SK-N-DZ (cell line): ENCODE results near the gene BHLHE40.

Source experiments
- DNase-seq: peaks from one replicate; pipeline ENCODE4 v3.0.0-alpha.2; 2015; ENCODE audit warnings: low spot score

Gene BHLHE40

GRCh38 chr3:5001135-5001534 is 21.9 kb downstream of the BHLHE40 start:
- DNase-seq: no peak

GRCh38 chr3:5001805-5002173 is 22.6 kb downstream of the BHLHE40 start:
- DNase-seq: no peak

- DNase-seq: peak; percentile 61
These were observed 23.1 kb downstream of the BHLHE40 start for GRCh38 chr3:5002174-5002870.

DNA sequence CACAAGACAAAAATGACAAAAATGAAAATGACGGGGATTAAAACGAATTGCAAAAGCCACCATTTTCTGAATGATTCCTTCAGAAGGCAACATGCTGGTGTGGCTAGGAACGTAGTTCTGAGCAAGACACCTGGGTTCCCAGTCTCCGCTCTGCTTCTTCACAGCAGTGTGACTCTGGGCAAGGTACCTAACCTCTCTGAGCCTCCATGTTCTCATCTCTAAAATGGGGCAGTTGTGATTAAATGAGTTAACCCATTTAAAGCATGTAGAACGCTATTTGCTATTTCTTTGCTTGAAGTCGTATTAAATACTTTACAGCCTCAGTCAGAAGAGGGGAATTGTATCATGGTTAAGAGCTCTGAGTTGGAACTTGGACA is 23.6 kb downstream of the BHLHE40 start:
- DNase-seq: no peak

DNA sequence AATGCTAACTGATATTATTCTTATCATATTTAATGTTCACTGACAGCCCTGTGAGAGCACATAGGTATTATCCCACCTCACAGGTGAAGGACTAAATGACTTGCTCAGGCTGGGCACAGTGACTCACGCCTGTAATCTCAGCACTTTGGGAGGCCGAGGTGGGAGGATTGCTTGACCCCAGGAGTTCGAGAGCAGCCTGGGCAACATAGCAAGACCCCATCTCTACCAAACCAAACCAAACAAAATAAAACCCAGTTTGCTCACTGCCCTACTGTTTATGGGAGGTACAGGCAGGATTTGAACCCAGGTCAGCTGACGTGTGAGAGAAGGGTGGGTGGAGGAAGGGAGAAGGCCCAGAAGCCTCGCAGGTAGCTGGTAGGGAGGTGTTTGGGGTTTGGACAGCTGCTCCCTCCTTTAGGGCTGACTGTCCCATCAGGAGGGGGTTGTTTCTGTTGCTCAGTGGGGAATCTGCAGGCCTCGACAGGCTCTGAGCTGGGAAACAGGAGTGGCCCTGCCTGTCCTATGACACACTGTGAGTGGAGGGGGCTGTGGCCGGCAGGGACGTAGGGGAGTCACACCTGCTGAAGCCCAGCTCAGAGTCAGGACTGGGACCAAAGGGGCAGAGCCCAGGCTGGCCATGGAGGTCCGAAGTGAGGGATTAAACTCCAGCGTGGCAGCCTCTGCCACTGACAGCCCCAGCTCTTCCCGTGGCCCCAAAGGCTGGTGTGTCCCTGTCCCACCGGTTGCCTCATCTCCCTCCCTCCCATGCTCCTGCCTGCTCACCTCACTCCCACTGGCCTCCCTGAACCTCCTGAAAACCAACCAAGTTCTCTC is 25.3 kb downstream of the BHLHE40 start:
- DNase-seq: no peak

DNA sequence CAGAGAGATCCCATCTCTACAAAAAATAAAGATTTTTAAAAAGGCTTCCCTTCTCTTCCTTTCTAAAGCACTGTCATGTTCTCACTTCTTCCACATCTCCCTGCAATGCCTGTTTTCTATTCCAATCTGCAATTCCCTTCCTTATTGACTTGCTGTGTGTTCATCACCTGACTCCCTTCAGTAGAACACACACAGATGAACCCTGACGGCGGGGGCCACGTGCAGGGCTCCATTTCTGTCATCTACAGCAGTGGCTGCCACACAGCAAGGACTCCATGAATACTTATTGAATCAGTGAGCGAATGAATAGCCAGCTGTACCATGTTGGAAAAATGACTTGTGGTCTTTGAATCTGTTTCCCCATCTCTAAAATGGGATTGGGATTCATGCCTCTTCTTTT is 26.1 kb downstream of the BHLHE40 start:
- no peak for DNase-seq

DNA sequence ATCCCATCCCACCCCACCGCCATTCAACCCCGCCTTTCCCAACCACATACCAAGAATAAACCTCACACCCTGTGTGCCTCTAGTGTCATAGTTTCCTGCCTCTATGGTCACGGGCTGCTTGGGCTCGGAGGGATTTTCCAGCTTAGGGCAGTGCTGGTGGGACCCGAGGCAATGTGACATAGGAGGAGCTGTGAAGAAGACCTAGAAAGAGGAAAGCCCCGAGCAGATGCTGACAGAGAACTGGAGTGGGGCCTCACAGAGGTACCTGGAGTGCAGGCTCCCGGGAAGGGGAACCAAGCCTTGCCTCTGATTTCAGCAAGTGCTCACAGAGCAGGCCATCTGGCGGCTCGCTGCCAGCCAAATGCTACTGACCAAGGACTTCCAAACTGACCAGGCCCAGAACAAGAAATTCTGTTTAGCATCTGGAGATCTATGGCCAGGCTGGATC is 27.5 kb downstream of the BHLHE40 start:
- no peak for DNase-seq

- DNase-seq: no peak
These were observed 28.6 kb downstream of the BHLHE40 start for GRCh38 chr3:5007873-5008272.

- DNase-seq: no peak
These were observed 30.4 kb downstream of the BHLHE40 start for GRCh38 chr3:5009506-5010109.

DNA sequence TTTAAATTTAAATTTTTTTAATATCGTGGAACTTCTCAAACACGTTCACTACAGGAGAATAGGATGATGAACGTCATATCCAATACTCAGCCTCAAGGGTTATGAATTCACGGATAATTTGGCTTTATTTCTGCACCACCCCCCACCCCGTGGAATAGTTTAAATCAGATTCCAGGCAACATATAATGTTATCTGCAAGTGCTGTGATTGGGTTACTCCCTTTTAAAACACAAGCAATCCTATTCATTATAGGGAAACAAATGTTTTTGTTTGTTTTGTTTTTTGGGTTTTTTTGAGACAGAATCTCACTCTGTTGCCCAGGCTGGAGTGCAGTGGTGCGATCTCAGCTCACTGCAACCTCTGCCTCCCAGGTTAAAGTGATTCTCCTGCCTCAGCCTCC is 30.9 kb downstream of the BHLHE40 start:
- DNase-seq: no peak

DNA sequence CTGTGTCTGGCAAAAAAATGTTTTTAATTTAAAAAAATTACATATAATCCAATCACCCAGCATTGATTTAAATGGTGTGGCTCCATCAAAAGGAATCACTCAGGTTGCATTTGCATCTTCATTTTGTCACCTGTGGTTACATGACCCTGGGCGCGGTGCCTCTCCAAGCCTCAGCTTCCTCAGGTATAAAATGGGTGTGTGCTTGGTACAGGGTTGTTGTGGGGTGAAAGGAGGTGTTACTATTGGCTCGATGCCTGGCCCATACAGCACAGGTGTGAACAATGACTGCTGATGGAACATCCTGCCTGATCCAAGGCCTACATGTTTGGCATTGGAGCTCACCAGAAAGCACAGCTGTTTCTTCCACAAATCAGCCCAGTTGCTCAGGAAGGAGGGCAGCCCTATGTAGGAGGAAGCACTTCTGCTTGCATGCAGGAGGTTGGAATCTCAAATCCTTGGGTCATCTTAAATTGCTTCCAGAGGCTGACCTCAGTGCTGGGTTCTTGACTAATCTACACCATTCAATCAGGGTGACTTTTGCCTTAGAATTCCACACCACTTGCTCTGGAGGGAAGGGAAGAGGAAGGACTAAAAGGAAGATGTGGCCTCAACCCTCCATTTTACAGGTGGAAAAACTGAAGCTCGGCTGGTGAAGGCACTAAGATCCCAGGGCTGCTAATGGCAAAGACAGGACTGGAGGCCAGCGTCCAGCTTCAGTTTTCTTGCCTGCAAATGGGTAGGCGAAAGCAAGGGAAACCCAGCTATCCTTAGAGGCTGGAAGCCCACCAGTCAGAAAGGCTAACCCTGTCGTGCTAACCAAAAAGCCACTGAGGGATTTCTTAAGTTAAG is 31.7 kb downstream of the BHLHE40 start:
- no peak for DNase-seq

DNA sequence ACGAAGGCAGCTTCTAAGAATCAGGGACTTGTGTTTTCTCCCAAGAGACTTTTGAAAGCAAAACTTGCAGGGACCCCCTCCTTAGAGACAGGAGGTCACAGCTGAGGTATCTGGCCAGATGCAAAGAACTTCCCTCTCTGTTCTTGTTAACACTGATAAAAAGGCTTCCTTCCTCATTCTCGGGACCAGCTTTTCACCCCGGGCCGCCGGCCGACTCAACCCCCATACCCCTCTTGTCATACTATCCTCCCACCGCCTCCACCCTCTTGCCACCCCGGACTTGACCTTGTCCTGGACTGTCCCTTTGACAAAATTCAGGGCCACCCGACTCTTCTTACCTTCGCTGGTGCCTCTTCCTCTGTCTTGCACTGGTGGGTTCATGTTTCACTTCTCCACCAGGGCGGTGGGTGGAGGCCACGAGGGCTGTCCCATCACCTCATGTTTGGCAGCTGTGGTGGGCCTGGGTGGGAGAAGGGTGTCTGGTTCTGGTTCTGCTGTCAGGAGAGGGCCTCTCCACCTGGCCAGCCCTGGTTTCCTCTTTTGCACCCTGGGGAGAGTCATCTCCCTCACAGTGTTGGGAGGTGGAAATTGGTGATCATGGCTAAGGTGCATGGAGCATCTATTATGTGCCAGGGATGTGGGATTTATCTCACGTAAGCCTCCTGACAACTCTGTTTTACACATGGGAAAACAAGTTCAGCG is 32.5 kb downstream of the BHLHE40 start:
- no peak for DNase-seq

DNA sequence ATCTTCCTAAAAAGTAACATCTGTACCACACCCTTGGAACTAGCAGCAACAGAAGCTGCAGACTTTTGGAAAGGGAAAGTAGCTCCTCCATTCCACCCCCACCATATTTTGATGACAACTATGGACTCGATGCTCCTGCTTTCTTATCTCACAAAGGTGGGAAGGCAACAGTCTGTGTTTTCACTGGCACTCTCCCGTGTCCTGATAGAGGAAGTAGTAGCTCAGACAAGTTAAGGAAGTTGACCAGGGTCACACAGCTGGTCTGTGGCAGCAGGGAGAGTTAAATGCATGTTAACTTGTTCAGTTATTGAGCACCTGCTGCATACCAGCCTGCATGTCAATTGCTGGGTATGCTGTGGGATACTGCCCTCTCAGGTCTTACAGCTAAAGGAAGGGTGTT is 33.1 kb downstream of the BHLHE40 start:
- no peak for DNase-seq

DNA sequence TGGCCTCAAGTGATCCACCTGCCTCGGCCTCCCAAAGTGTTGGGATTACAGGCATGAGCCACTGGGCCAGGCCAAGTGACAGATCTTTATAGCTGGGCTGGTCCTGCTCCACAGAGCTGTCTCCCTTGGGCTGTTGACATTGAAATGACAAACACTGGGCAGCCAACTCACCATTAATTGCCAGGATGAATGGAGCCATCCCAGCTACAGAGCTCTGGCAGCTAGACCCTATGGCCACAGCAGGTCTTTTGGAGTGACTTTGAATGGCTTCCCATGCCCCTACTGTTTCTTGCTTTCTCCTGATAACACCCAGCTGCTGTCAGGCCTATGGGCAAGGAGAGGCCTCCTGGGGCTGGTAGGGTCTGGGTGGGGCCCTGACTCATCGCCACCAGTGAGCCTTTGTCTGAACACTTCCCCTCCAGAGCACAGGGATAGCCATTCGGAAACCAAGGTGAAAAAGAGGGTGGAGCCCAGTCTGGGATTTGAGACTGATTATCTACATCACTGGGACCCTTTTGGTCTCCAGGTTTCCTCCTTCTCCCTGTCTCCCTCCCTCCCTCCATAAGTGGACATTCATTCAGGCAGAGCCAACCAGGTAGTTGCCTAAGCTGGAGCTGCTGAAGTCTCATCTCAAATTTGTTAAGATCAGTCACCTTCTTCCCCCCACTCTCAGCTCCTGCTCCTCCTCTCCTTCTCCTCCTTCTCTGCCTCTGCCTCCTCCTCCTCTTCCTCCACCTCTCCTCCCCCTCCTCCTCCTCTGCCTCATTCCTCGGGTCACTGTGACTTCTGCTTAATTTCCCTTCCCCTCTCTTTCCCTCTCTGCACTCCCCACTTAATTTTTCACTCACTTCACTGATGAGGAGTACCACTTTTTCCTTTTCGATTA is 34.0 kb downstream of the BHLHE40 start:
- no peak for DNase-seq

DNA sequence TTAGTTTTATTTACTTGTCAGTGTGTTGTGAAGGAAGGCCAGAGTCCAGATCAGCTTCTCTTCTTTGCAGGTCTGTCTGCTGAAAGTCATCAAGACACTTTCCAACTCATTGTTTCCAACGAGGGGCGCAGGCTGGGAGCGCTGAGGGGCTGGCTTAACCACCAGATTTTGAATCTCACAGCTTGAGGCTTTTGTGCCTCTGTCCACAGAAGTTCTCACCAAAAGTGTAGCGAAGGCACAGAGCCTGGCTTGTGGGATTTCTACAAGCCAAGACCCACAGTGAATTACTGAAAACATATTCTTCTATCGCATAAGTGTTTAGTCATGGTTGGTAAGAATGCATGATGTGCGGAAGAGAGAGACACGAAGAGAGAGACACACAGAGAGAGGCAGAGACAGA is 35.2 kb downstream of the BHLHE40 start:
- no peak for DNase-seq

GRCh38 chr3:5015056-5015455 is 35.8 kb downstream of the BHLHE40 start:
- DNase-seq: no peak

GRCh38 chr3:5016211-5017161 is 37.2 kb downstream of the BHLHE40 start:
- no peak for DNase-seq

DNA sequence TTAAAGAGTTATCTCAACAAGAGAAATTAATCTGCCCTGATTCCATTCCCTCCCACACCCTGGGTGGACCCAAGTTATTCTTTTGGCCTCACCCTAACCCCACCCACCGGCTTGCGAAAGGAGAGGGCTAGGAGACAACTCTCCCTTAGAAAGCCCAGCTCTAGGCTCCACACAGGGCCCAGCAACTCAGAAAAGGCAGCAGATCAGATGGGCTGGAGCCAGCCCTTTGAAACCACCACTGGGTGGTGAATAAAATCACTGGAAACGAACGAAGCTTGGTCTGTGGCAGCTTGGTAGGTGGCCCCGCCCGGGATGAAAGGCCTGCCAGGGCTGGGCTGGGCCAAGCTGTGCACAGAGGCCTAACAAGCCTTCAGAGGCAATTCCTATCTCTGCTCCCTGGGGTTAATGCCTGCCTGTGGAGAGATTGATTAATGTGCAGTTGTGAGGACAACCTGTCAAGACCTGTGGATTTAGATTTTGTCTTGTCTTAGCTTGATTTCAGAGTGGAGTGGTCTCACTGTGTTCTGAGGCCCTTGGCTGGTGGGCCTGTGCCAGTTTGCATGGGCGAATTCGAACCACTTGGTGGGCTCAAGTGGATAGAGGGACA is 38.8 kb downstream of the BHLHE40 start:
- no peak for DNase-seq
